Effector memory CD8-positive, alpha-beta T cell (primary cell): Measurements from ENCODE around the gene FAM111B.
A peak's percentile ranks its signal among the peaks of the same experiment; 100 is the strongest.
"Not testable (repeated sequence)": the region's sequence is repeated elsewhere in the genome, so short reads cannot be mapped to it uniquely, and the experiment has no call there.

Experiments used
- ATAC-seq: fragments of 150-1000 bp; cut with Tn5 transposase; replicated peaks from 2 replicates; pipeline ENCODE4 v1.10.0; 2021; ENCODE audit warnings: mild to moderate bottlenecking, moderate library complexity
- DNase-seq, 3 experiments: peaks; one replicate each; pipeline ENCODE4 v3.0.0; 2021
- H3K27ac Mint-ChIP-seq, 2 donors: one replicate each; pipeline ENCODE4 v1.8.0; 2022; ENCODE audit warnings: mild to moderate bottlenecking in 2 of 2, mixed read lengths in 2 of 2, moderate library complexity in 2 of 2
- H3K27me3 Mint-ChIP-seq, 2 donors: one replicate each; pipeline ENCODE4 v1.8.0; 2022; ENCODE audit warnings: mixed read lengths in 2 of 2
- H3K36me3 Mint-ChIP-seq: one replicate; pipeline ENCODE4 v1.8.0; 2022; ENCODE audit warnings: mild to moderate bottlenecking, moderate library complexity, mixed read lengths; ENCODE audit not compliant: insufficient read depth
- H3K4me1 Mint-ChIP-seq, 2 donors: one replicate each; pipeline ENCODE4 v1.8.0; 2022; ENCODE audit warnings: low read depth in 2 of 2, mixed read lengths in 2 of 2
- H3K4me3 Mint-ChIP-seq, 2 donors: one replicate each; pipeline ENCODE4 v1.8.0; 2022; ENCODE audit warnings: mild to moderate bottlenecking in 2 of 2, mixed read lengths in 2 of 2, moderate library complexity in 2 of 2
- H3K9me3 Mint-ChIP-seq, 2 donors: one replicate each; pipeline ENCODE4 v1.8.0; 2022; ENCODE audit warnings: mixed read lengths in 2 of 2

Gene FAM111B

GRCh38 chr11:59086007-59086406 lies 21.0 kb upstream of the FAM111B start, which contains the start of gene GLYATL1B:
TSS of gene GLYATL1B (plus strand) at chr11:59086307. CDS start at chr11:59086307, 0 bp downstream.
- not testable (repeated sequence) for H3K4me3 Mint-ChIP-seq, H3K27ac Mint-ChIP-seq

GRCh38 chr11:59088162-59088561 lies 18.9 kb upstream of the FAM111B start:
- H3K4me3 Mint-ChIP-seq, result no peak overlapping the region
- H3K27ac Mint-ChIP-seq, result no peak overlapping the region
- H3K4me1 Mint-ChIP-seq, result no peaks in the 10 kb centered on the region
- H3K27me3 Mint-ChIP-seq, result peaks cover 50 to 68% of the 10 kb centered on the region in 2 donors
- DNase-seq (no peak), ATAC-seq (no peak)
- H3K9me3 Mint-ChIP-seq, result no peaks in the 10 kb centered on the region
- no peaks in the 10 kb centered on the region for H3K36me3 Mint-ChIP-seq

More at GRCh38 chr11:59086007-59086406, 21.0 kb upstream of the FAM111B start, which contains the start of gene GLYATL1B:
- not testable (repeated sequence) for DNase-seq, H3K36me3 Mint-ChIP-seq, H3K4me1 Mint-ChIP-seq, H3K9me3 Mint-ChIP-seq, ATAC-seq
- peaks cover 42 to 68% of the 10 kb centered on the region in 2 donors for H3K27me3 Mint-ChIP-seq

- not testable (repeated sequence) for ATAC-seq, H3K9me3 Mint-ChIP-seq, H3K27ac Mint-ChIP-seq, H3K36me3 Mint-ChIP-seq, H3K4me3 Mint-ChIP-seq, DNase-seq, H3K4me1 Mint-ChIP-seq
- H3K27me3 Mint-ChIP-seq, result peaks cover 52 to 65% of the 10 kb centered on the region in 2 donors
Observed at GRCh38 chr11:59093576-59093975, 13.5 kb upstream of the FAM111B start.

- not testable (repeated sequence) for ATAC-seq, H3K4me3 Mint-ChIP-seq, H3K27ac Mint-ChIP-seq, H3K4me1 Mint-ChIP-seq, DNase-seq, H3K9me3 Mint-ChIP-seq, H3K36me3 Mint-ChIP-seq
- peaks cover 56 to 73% of the 10 kb centered on the region in 2 donors for H3K27me3 Mint-ChIP-seq
Observed at GRCh38 chr11:59095225-59095624, 11.8 kb upstream of the FAM111B start.

- not testable (repeated sequence) for H3K4me3 Mint-ChIP-seq, H3K4me1 Mint-ChIP-seq, H3K27ac Mint-ChIP-seq, H3K9me3 Mint-ChIP-seq, H3K36me3 Mint-ChIP-seq, ATAC-seq, DNase-seq
- H3K27me3 Mint-ChIP-seq, result peaks cover 58 to 73% of the 10 kb centered on the region in 2 donors
Observed at GRCh38 chr11:59095972-59096575, 11.0 kb upstream of the FAM111B start.

GRCh38 chr11:59097113-59097708 lies 9.8 kb upstream of the FAM111B start:
- H3K27me3 Mint-ChIP-seq, result peaks cover 61 to 77% of the 10 kb centered on the region in 2 donors
- H3K36me3 Mint-ChIP-seq, result no peaks in the 10 kb centered on the region
- no peaks in the 10 kb centered on the region for H3K9me3 Mint-ChIP-seq
- DNase-seq (peak; percentile 64 to 65 (median 64)), ATAC-seq (peak; percentile 80)
- no peak overlapping the region for H3K27ac Mint-ChIP-seq
- H3K4me3 Mint-ChIP-seq, result no peak overlapping the region
- H3K4me1 Mint-ChIP-seq, result peaks cover 4 to 5% of the 10 kb centered on the region in 2 donors

- not testable (repeated sequence) for H3K27ac Mint-ChIP-seq, ATAC-seq
- peaks cover 54 to 74% of the 10 kb centered on the region in 2 donors for H3K27me3 Mint-ChIP-seq
Observed at GRCh38 chr11:59097938-59098337, 9.1 kb upstream of the FAM111B start.

GRCh38 chr11:59102259-59102765 lies 4.7 kb upstream of the FAM111B start:
- Mint-ChIP-seq H3K4me1 (peaks cover 18 to 24% of the 10 kb centered on the region in 2 donors), H3K36me3 (no peaks in the 10 kb centered on the region), H3K27me3 (peaks cover 46 to 54% of the 10 kb centered on the region in 2 donors), H3K27ac (no peak overlapping the region), H3K9me3 (no peaks in the 10 kb centered on the region), H3K4me3 (peak overlapping the region; percentile 62 to 70)
- DNase-seq (peak in 2 of 3 experiments; percentile 14 to 21), ATAC-seq (peak; percentile 40)

More at GRCh38 chr11:59097938-59098337, 9.1 kb upstream of the FAM111B start:
- H3K36me3 Mint-ChIP-seq, H3K9me3 Mint-ChIP-seq, H3K4me1 Mint-ChIP-seq, DNase-seq, H3K4me3 Mint-ChIP-seq: not testable (repeated sequence)

GRCh38 chr11:59107721-59108120 lies 684 bp downstream of the FAM111B start:
- Mint-ChIP-seq H3K4me1 (peaks cover 23 to 32% of the 10 kb centered on the region in 2 donors), H3K4me3 (peak overlapping the region; percentile 88 to 90), H3K27me3 (peaks cover 6 to 10% of the 10 kb centered on the region in 2 donors), H3K27ac (peak overlapping the region in 1 of 2 donors; percentile 55)
- H3K36me3 Mint-ChIP-seq, DNase-seq, H3K9me3 Mint-ChIP-seq: not testable (repeated sequence)
- peak; percentile 11 for ATAC-seq

GRCh38 chr11:59112494-59112893 lies 5.5 kb downstream of the FAM111B start:
- no peak overlapping the region for H3K4me3 Mint-ChIP-seq
- no peaks in the 10 kb centered on the region for H3K36me3 Mint-ChIP-seq
- ATAC-seq (no peak), DNase-seq (no peak)
- H3K9me3 Mint-ChIP-seq, result no peaks in the 10 kb centered on the region
- H3K27ac Mint-ChIP-seq, result no peak overlapping the region
- H3K27me3 Mint-ChIP-seq, result no peaks in the 10 kb centered on the region
- H3K4me1 Mint-ChIP-seq, result peaks cover 10% of the 10 kb centered on the region in 2 donors

- Mint-ChIP-seq H3K27ac (no peak overlapping the region), H3K9me3 (no peaks in the 10 kb centered on the region), H3K4me3 (no peak overlapping the region), H3K27me3 (no peaks in the 10 kb centered on the region), H3K36me3 (no peaks in the 10 kb centered on the region), H3K4me1 (no peaks in the 10 kb centered on the region)
- DNase-seq (no peak), ATAC-seq (no peak)
Observed at GRCh38 chr11:59114344-59114743, 7.3 kb downstream of the FAM111B start.

- Mint-ChIP-seq H3K4me1 (no peaks in the 10 kb centered on the region), H3K9me3 (no peaks in the 10 kb centered on the region), H3K4me3 (no peak overlapping the region), H3K27me3 (no peaks in the 10 kb centered on the region), H3K36me3 (no peaks in the 10 kb centered on the region), H3K27ac (no peak overlapping the region)
- ATAC-seq (no peak), DNase-seq (no peak)
Observed at GRCh38 chr11:59115553-59115952, 8.5 kb downstream of the FAM111B start.

GRCh38 chr11:59117774-59118173 lies 10.7 kb downstream of the FAM111B start:
- no peaks in the 10 kb centered on the region for H3K36me3 Mint-ChIP-seq
- no peak overlapping the region for H3K27ac Mint-ChIP-seq

GRCh38 chr11:59119826-59120225 lies 12.8 kb downstream of the FAM111B start:
- no peak overlapping the region for H3K4me3 Mint-ChIP-seq
- no peaks in the 10 kb centered on the region for H3K36me3 Mint-ChIP-seq
- ATAC-seq (no peak), DNase-seq (no peak)
- H3K27me3 Mint-ChIP-seq, result no peaks in the 10 kb centered on the region
- no peaks in the 10 kb centered on the region for H3K4me1 Mint-ChIP-seq
- H3K9me3 Mint-ChIP-seq, result no peaks in the 10 kb centered on the region
- no peak overlapping the region for H3K27ac Mint-ChIP-seq

More at GRCh38 chr11:59117774-59118173, 10.7 kb downstream of the FAM111B start:
- Mint-ChIP-seq H3K4me3 (no peak overlapping the region), H3K4me1 (no peaks in the 10 kb centered on the region), H3K27me3 (no peaks in the 10 kb centered on the region), H3K9me3 (no peaks in the 10 kb centered on the region)
- DNase-seq (no peak), ATAC-seq (no peak)
